HepG2 (cell line): ENCODE data around the gene FILIP1. TPM values are rescaled to one million over a fixed set of nuclear protein-coding genes. Genes with fewer than 3 reads are reported as not detected.

Experiments used
- ATAC-seq: fragments of 200-7000 bp; cut with Tn5 transposase; 3 replicates; pipeline ENCODE4 v1.9.1; 2020; ENCODE audit warnings: mild to moderate bottlenecking, moderate library complexity
- BruUV-seq: library from RNA; stranded (reverse); fragments of 400-500 nt; replicated peaks from 2 replicates; lab custom pipeline; 2021; lab: Mats Ljungman, UMichigan
- CTCF ChIA-PET: fragments of 300-600 bp; formaldehyde crosslinking; extraction: SDS; loops from one replicate; lab custom pipeline; 2021; ENCODE audit warnings: low total read pairs, inconsistent platforms, low intra/inter-chr PET ratio; lab: Yijun Ruan, JAX
- POLR2A ChIA-PET: fragments of 350-600 bp; sonication (Branson Sonifier 250); formaldehyde crosslinking; loops from one replicate; lab custom pipeline; 2020; ENCODE audit warnings: antibody characterized with exemption, inconsistent platforms; lab: Yijun Ruan, JAX
- DNase-seq: peaks from one replicate; pipeline ENCODE4 v3.0.0-alpha.2; 2015; ENCODE audit warnings: low spot score
- FAIRE-seq: peaks from 3 replicates; lab custom pipeline; 2011; peaks lifted over from hg19 to GRCh38; lab: Jason Lieb, UNC
- H2AFZ ChIP-seq: one replicate; pipeline ENCODE4 v1.6.1; 2011; ENCODE audit warnings: low read length, inconsistent platforms
- H3K27ac ChIP-seq: fragments of 300-600 bp; 3 replicates; pipeline ENCODE4 v1.8.0; 2011; ENCODE audit warnings: mixed run types, mild to moderate bottlenecking, mixed read lengths, low read length, inconsistent platforms; ENCODE audit not compliant: insufficient read depth; ENCODE audit errors: extremely low read length
- H3K27me3 ChIP-seq, 2 experiments: fragments of 200-600 bp in 1 of 2; 2 replicates in 1 of 2; 3 replicates in 1 of 2; pipeline versions ENCODE4 v1.6.0 to v1.8.0; 2011; ENCODE audit warnings: low read length in 2 of 2, mild to moderate bottlenecking in 2 of 2, moderate library complexity in 2 of 2, inconsistent platforms in 1 of 2; ENCODE audit not compliant: insufficient read depth in 2 of 2, control insufficient read depth in 1 of 2
- H3K36me3 ChIP-seq, 2 experiments: fragments of 200-600 bp in 1 of 2; replicated peaks in 1 of 2; 2 replicates in 1 of 2; 3 replicates in 1 of 2; pipeline versions ENCODE4 v1.5.1 to v1.8.0; 2011; ENCODE audit warnings: low read length in 2 of 2, inconsistent platforms in 1 of 2; ENCODE audit not compliant: insufficient read depth in 2 of 2, control insufficient read depth in 1 of 2
- H3K4me1 ChIP-seq: 2 replicates; pipeline ENCODE4 v1.5.1; 2012; ENCODE audit warnings: low read length, inconsistent platforms; ENCODE audit not compliant: insufficient read depth
- H3K4me2 ChIP-seq: 2 replicates; pipeline ENCODE4 v1.6.0; 2011; ENCODE audit warnings: low read depth, low read length, inconsistent platforms
- H3K4me3 ChIP-seq, 3 experiments: fragments of 200-600 bp in 1 of 3; sonication (generic), shearing (Covaris generic) in 1 of 3; replicated peaks in 1 of 3; 2 replicates each; pipeline ENCODE4 v1.5.1; 2011 to 2016; ENCODE audit warnings: low read length in 3 of 3, inconsistent platforms in 2 of 3, low read depth in 2 of 3, mild to moderate bottlenecking in 2 of 3, control low read depth in 1 of 3, mixed read lengths in 1 of 3; ENCODE audit not compliant: insufficient read depth in 1 of 3
- H3K79me2 ChIP-seq: one replicate; pipeline ENCODE4 v1.6.1; 2011; ENCODE audit warnings: low read length, inconsistent platforms; ENCODE audit not compliant: insufficient read depth
- H3K9ac ChIP-seq: 2 replicates; pipeline ENCODE4 v1.6.0; 2011; ENCODE audit warnings: mild to moderate bottlenecking, low read depth, low read length, inconsistent platforms; ENCODE audit not compliant: insufficient read depth
- H3K9me3 ChIP-seq: 2 replicates; pipeline ENCODE4 v1.5.1; 2012; ENCODE audit warnings: mild to moderate bottlenecking, low read length
- H4K20me1 ChIP-seq: 2 replicates; pipeline ENCODE4 v1.6.0; 2011; ENCODE audit warnings: inconsistent platforms, mild to moderate bottlenecking, low read length, moderate library complexity; ENCODE audit not compliant: insufficient read depth
- ZKSCAN8 ChIP-seq: IDR thresholded peaks from 2 replicates; pipeline ENCODE4 v1.6.1; 2016; ENCODE audit warnings: borderline replicate concordance, missing genetic modification reagents, missing compliant biosample characterization
- ZNF18 ChIP-seq: sonication (generic); formaldehyde crosslinking; IDR thresholded peaks from 2 replicates; pipeline ENCODE4 v1.8.0; 2022; ENCODE audit warnings: mild to moderate bottlenecking, missing genetic modification reagents; ENCODE audit not compliant: insufficient replicate concordance
- ZNF280B ChIP-seq: sonication (generic); formaldehyde crosslinking; IDR thresholded peaks from 2 replicates; pipeline ENCODE4 v1.5.0; 2020; ENCODE audit warnings: missing genetic modification reagents, mild to moderate bottlenecking, borderline replicate concordance
- ZNF431 ChIP-seq: sonication (generic); formaldehyde crosslinking; IDR thresholded peaks from 2 replicates; pipeline ENCODE4 v1.9.0; 2022; ENCODE audit warnings: missing genetic modification reagents, low read depth, mild to moderate bottlenecking, borderline replicate concordance
- ZNF460 ChIP-seq: sonication (generic); formaldehyde crosslinking; IDR thresholded peaks from 2 replicates; pipeline ENCODE4 v1.5.1; 2020; ENCODE audit warnings: missing genetic modification reagents, mild to moderate bottlenecking, borderline replicate concordance
- ZNF703 ChIP-seq: sonication (generic); formaldehyde crosslinking; IDR thresholded peaks from 2 replicates; pipeline ENCODE4 v1.5.1; 2020; ENCODE audit warnings: missing genetic modification reagents, mild to moderate bottlenecking, moderate library complexity, borderline replicate concordance
- WGBS: methylation state at CpG from one replicate; pipeline ENCODE4 v1.1.6; 2017; ENCODE audit warnings: low lambda C conversion rate; 5-methylcytosine and 5-hydroxymethylcytosine counted together
- in situ Hi-C: cut with HindIII; loops from 2 replicates; pipeline ENCODE4 v1.10.0; 2017; ENCODE audit warnings: low pct_unique_long_range_greater_than_20kb; ENCODE audit not compliant: extremely low pct_ligation_motif_present
- intact Hi-C: fragments of 100-400 bp; cut with micrococcal nuclease; formaldehyde crosslinking; loops from one replicate; pipeline ENCODE4 v1.10.0; 2022; ENCODE audit not compliant: unreplicated experiment
- polyA plus RNA-seq, 8 experiments: library from polyadenylated mRNA; depleted of rRNA in 3 of 8; stranded (reverse) in 7 of 8; unstranded in 1 of 8; fragments of >200 nt; fragmentation: Illumina TruSeq in 4 of 8; extraction: Trizol in 4 of 8; gene quantifications; 2 replicates each; pipeline versions ENCODE4 v1.2.1 to v1.2.3, GENCODE V29; 2011 to 2016; ENCODE audit warnings: low read depth in 4 of 8, missing spikeins in 1 of 8, mixed read lengths in 1 of 8; ENCODE audit not compliant: insufficient read depth in 1 of 8
- total RNA-seq, 5 experiments: library from RNA; depleted of rRNA; stranded (reverse); fragments of >200 nt; fragmentation: Illumina TruSeq; extraction: Trizol; gene quantifications; 2 replicates each; pipeline ENCODE4 v1.2.3, GENCODE V29; 2016; ENCODE audit warnings: low read depth in 1 of 5
- TF ChIP-seq, protein P1 (sequence below): sonication (generic); formaldehyde crosslinking; IDR thresholded peaks from 2 replicates; pipeline ENCODE4 v1.4.0; 2020; ENCODE audit warnings: low read depth, mild to moderate bottlenecking, missing genetic modification reagents
- TF ChIP-seq, protein P2 (sequence below): sonication (generic); formaldehyde crosslinking; IDR thresholded peaks from 2 replicates; pipeline ENCODE4 v1.8.0; 2022; ENCODE audit warnings: missing genetic modification reagents, mild to moderate bottlenecking, moderate library complexity, borderline replicate concordance

Gene FILIP1
- total and polyA plus RNA-seq, 2 of the 13 experiments (the other 11 are each of a cell fraction or from before 2014, with no cell fraction given): not detected

GRCh38 chr6:75486850-75487518, 6.6 kb downstream of the FILIP1 start:
- in situ Hi-C loops: no loop called here
- no peak overlapping the region for H3K9ac ChIP-seq
- no peaks in the 10 kb centered on the region for H3K36me3 ChIP-seq
- ATAC-seq: no peak
- no peaks in the 10 kb centered on the region for H3K9me3 ChIP-seq
- CTCF ChIA-PET: no interaction called here
- WGBS: 38% methylated on average over 6 of the region's 6 CpGs
- no peak overlapping the region for H3K4me3 ChIP-seq
- H2AFZ ChIP-seq: no peak overlapping the region
- BruUV-seq: no TSS peak
- intact Hi-C loops: no loop called here
- H3K27ac ChIP-seq: no peak overlapping the region
- TF ChIP-seq ZNF431 (CRISPR knock-in tag) (no peak), ZNF703 (CRISPR knock-in tag) (no peak), ZKSCAN8 (CRISPR knock-in tag) (no peak), ZNF460 (CRISPR knock-in tag) (no peak), ZNF18 (CRISPR knock-in tag) (no peak), ZNF280B (no peak)
- TF ChIP-seq, protein P1, sequence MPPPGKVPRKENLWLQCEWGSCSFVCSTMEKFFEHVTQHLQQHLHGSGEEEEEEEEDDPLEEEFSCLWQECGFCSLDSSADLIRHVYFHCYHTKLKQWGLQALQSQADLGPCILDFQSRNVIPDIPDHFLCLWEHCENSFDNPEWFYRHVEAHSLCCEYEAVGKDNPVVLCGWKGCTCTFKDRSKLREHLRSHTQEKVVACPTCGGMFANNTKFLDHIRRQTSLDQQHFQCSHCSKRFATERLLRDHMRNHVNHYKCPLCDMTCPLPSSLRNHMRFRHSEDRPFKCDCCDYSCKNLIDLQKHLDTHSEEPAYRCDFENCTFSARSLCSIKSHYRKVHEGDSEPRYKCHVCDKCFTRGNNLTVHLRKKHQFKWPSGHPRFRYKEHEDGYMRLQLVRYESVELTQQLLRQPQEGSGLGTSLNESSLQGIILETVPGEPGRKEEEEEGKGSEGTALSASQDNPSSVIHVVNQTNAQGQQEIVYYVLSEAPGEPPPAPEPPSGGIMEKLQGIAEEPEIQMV: no peak
- TF ChIP-seq, protein P2, sequence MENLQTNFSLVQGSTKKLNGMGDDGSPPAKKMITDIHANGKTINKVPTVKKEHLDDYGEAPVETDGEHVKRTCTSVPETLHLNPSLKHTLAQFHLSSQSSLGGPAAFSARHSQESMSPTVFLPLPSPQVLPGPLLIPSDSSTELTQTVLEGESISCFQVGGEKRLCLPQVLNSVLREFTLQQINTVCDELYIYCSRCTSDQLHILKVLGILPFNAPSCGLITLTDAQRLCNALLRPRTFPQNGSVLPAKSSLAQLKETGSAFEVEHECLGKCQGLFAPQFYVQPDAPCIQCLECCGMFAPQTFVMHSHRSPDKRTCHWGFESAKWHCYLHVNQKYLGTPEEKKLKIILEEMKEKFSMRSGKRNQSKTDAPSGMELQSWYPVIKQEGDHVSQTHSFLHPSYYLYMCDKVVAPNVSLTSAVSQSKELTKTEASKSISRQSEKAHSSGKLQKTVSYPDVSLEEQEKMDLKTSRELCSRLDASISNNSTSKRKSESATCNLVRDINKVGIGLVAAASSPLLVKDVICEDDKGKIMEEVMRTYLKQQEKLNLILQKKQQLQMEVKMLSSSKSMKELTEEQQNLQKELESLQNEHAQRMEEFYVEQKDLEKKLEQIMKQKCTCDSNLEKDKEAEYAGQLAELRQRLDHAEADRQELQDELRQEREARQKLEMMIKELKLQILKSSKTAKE (CRISPR knock-in tag): no peak
- no peak for DNase-seq
- POLR2A ChIA-PET: no interaction called here
- H3K4me2 ChIP-seq: no peak overlapping the region
- no peaks in the 10 kb centered on the region for H3K79me2 ChIP-seq
- FAIRE-seq: no peak
- H3K27me3 ChIP-seq: no peaks in the 10 kb centered on the region; a peak in 1 of 5 replicates
- no peaks in the 10 kb centered on the region for H4K20me1 ChIP-seq
- no peaks in the 10 kb centered on the region for H3K4me1 ChIP-seq
